CD4-positive, CD25-positive, alpha-beta regulatory T cell (primary cell): ENCODE results near the gene PXK. TPM values are rescaled to one million over a fixed set of nuclear protein-coding genes. Genes with fewer than 3 reads are reported as not detected.
A peak's percentile ranks its signal among the peaks of the same experiment; 100 is the strongest.

Experiments
- ATAC-seq, 2 donors: fragments of 150-1000 bp; cut with Tn5 transposase; one replicate each; pipeline ENCODE4 v1.10.0; 2021; ENCODE audit warnings: low read depth in 2 of 2, moderate number of reproducible peaks in 2 of 2, moderate library complexity in 1 of 2
- DNase-seq, 3 donors: peaks; one replicate each; pipeline versions ENCODE4 v3.0.0 to v3.0.0-alpha.2; 2012 to 2022; ENCODE audit warnings: mixed read lengths in 1 of 3
- H3K27ac ChIP-seq: one replicate; pipeline ENCODE4 v1.7.0; 2013; ENCODE audit warnings: mild to moderate bottlenecking, low read length; ENCODE audit not compliant: insufficient read depth, poor library complexity, severe bottlenecking
- H3K27me3 ChIP-seq: one replicate; pipeline ENCODE4 v1.7.0; 2013; ENCODE audit warnings: low read length; ENCODE audit not compliant: control insufficient read depth, insufficient read depth
- H3K36me3 ChIP-seq: one replicate; pipeline ENCODE4 v1.7.0; 2013; ENCODE audit warnings: mild to moderate bottlenecking, low read length, moderate library complexity; ENCODE audit not compliant: control insufficient read depth, insufficient read depth
- H3K4me1 ChIP-seq: 2 replicates; pipeline ENCODE4 v1.7.0; 2013; ENCODE audit warnings: mild to moderate bottlenecking, low read length; ENCODE audit not compliant: insufficient read depth, control insufficient read depth, poor library complexity, severe bottlenecking
- H3K4me3 ChIP-seq: one replicate; pipeline ENCODE4 v1.7.0; 2013; ENCODE audit warnings: low read depth, mild to moderate bottlenecking, low read length, moderate library complexity
- H3K9me3 ChIP-seq, 2 experiments: 1 replicate in 1 of 2; 2 replicates in 1 of 2; pipeline ENCODE4 v1.7.0; 2013; ENCODE audit warnings: low read length in 2 of 2, mild to moderate bottlenecking in 1 of 2, moderate library complexity in 1 of 2; ENCODE audit not compliant: control insufficient read depth in 2 of 2
- H3K27ac Mint-ChIP-seq, 3 donors: one replicate each; pipeline ENCODE4 v1.8.0; 2020 to 2022; ENCODE audit warnings: mild to moderate bottlenecking in 3 of 3, mixed read lengths in 3 of 3, moderate library complexity in 2 of 3
- H3K27me3 Mint-ChIP-seq: one replicate; pipeline ENCODE4 v1.8.0; 2022; ENCODE audit warnings: mild to moderate bottlenecking, mixed read lengths
- H3K36me3 Mint-ChIP-seq: one replicate; pipeline ENCODE4 v1.8.0; 2020; ENCODE audit warnings: mixed read lengths
- H3K4me1 Mint-ChIP-seq, 4 donors: one replicate each; pipeline ENCODE4 v1.8.0; 2020 to 2022; ENCODE audit warnings: mixed read lengths in 4 of 4, mild to moderate bottlenecking in 1 of 4
- H3K4me3 Mint-ChIP-seq, 4 donors: one replicate each; pipeline ENCODE4 v1.8.0; 2020 to 2022; ENCODE audit warnings: mild to moderate bottlenecking in 4 of 4, mixed read lengths in 4 of 4, moderate library complexity in 3 of 4
- H3K9me3 Mint-ChIP-seq, 7 donors: one replicate each; pipeline ENCODE4 v1.8.0; 2020 to 2022; ENCODE audit warnings: mixed read lengths in 7 of 7, mild to moderate bottlenecking in 3 of 7, moderate library complexity in 2 of 7
- polyA plus RNA-seq, 4 donors: library from polyadenylated mRNA; unstranded; fragments of 300-500 nt; fragmentation: Illumina TruSeq; gene quantifications; one replicate each; pipeline ENCODE4 v1.2.3, GENCODE V29; 2021
- total RNA-seq: library from RNA; stranded (reverse); gene quantifications from one replicate; pipeline ENCODE4 v1.2.3, GENCODE V29; 2022

PXK gene
- total and polyA plus RNA-seq, 5 donors from 2014 or later = 21.8 to 32.6 (median 31.8) TPM

DNA sequence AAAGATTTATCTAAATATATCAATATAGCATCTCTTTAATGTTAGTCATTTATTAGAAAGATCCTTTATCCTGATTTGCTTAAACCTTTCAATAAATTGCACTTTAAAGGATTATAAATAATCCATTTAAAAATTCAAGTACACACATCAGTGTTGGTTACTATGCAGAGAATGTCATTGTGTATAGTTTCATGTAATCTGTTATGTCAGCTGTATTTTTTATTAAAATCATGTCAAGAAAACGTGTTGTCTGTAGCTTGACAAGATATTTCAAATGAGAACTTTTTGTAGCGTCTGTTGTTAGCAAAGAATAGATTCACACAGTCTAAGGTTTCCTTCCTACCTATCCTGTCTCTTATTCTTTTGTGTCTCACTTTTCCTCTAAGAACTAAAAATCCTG is 93.1 kb downstream of the PXK start:
- H3K27me3 Mint-ChIP-seq = no peaks in the 10 kb centered on the region
- DNase-seq = no peak
- H3K4me1 Mint-ChIP-seq = peaks cover 0 to 10% (median 5%) of the 10 kb centered on the region in 4 donors
- H3K27ac ChIP-seq = no peak overlapping the region
- H3K27ac Mint-ChIP-seq = peak overlapping the region in 1 of 3 donors; percentile 41
- H3K9me3 Mint-ChIP-seq = no peaks in the 10 kb centered on the region
- H3K9me3 ChIP-seq = no peaks in the 10 kb centered on the region
- peaks cover 88% of the 10 kb centered on the region for H3K36me3 ChIP-seq
- no peak overlapping the region for H3K4me3 ChIP-seq
- peaks cover 40% of the 10 kb centered on the region for H3K36me3 Mint-ChIP-seq
- no peak overlapping the region for H3K4me3 Mint-ChIP-seq
- no peak for ATAC-seq
- H3K27me3 ChIP-seq = no peaks in the 10 kb centered on the region
- H3K4me1 ChIP-seq = peaks cover 2% of the 10 kb centered on the region

DNA sequence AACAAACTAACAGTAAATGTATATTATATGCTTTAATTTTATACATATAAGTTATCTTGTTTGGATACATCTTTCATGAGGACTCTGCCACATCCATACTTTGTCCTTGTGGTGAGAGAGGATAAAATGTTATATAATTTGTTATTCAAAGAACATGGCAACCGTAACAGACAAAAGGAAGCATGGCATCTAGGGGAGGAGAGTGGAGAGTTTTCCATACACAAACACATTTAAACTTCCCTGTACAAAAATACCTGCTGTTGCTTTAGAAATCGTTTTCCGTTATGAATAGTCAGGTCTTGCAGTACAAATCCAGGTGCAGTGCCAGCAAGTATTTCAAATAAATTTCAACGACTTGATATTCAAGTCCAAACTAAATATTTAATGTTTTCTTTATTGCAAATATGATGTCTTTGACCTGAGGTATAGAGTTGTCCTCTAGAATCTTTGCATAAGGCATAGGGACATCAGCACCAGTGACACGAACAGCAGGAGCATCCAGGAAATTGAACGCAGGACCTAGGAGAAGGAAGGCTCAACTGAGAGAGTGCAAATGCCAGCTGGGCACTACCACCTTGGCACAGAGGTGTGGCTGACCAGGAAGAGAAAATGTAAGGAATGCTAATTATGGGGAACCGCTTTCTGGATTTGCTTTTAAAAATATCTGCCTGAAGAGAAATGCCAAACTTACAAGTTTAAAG is 95.1 kb downstream of the PXK start:
- peaks cover 8% of the 10 kb centered on the region for H3K4me1 ChIP-seq
- Mint-ChIP-seq H3K27ac (peak overlapping the region in 1 of 3 donors; percentile 64), H3K4me1 (peaks cover 6 to 20% (median 12%) of the 10 kb centered on the region in 4 donors), H3K9me3 (no peaks in the 10 kb centered on the region), H3K27me3 (no peaks in the 10 kb centered on the region), H3K36me3 (peaks cover 39% of the 10 kb centered on the region), H3K4me3 (peak overlapping the region in 1 of 4 donors; percentile 45)
- no peaks in the 10 kb centered on the region for H3K9me3 ChIP-seq
- no peak overlapping the region for H3K27ac ChIP-seq
- no peaks in the 10 kb centered on the region for H3K27me3 ChIP-seq
- peaks cover 88% of the 10 kb centered on the region for H3K36me3 ChIP-seq
- DNase-seq = no peak
- H3K4me3 ChIP-seq = no peak overlapping the region
- no peak for ATAC-seq

DNA sequence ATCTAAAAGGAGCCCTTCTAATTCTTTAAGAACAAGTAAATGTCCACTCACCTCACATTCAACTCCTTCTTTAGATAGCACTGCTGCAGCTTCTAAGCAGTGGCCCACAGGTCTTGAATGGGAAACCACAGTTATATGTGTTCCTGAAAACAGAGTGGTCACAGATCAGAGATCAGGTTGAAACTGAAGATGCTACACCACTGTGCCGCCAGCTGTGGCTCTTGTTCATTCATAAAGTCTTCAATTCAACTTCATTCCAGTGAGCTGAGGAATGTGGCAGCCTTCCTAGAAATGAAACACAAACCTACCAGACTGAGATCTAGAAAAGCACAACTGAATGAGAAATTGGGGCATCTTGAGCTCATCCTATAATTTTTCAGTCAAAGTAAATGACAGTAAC is 97.0 kb downstream of the PXK start:
- H3K4me3 ChIP-seq = no peak overlapping the region
- no peak for ATAC-seq
- no peak for DNase-seq
- Mint-ChIP-seq H3K4me1 (peaks cover 6 to 33% (median 22%) of the 10 kb centered on the region in 4 donors), H3K27me3 (no peaks in the 10 kb centered on the region), H3K4me3 (no peak overlapping the region), H3K36me3 (peaks cover 35% of the 10 kb centered on the region), H3K27ac (peak overlapping the region in 1 of 3 donors; percentile 32), H3K9me3 (no peaks in the 10 kb centered on the region)
- no peaks in the 10 kb centered on the region for H3K9me3 ChIP-seq
- no peaks in the 10 kb centered on the region for H3K27me3 ChIP-seq
- no peak overlapping the region for H3K27ac ChIP-seq
- H3K36me3 ChIP-seq = peaks cover 74% of the 10 kb centered on the region
- H3K4me1 ChIP-seq = peaks cover 17% of the 10 kb centered on the region

DNA sequence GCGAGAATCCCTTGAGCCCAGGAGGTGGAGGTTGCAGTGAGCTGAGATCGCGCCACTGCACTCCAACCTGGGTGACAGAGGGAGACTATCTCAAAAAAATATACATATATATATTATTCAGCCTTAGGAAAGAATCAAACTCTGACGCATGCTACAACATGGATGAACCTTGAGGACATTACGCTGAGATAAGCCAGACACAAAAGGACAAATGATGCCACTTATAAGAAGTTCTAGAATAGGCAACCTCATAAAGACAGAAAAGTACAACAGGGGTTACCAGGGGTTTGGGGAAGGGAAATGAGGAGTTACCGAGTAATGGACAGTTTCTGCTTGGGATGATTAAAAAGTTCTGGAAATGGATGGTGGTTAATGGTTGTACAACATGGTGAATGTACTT is 100.2 kb downstream of the PXK start:
- Histone ChIP-seq H3K4me1 (peaks cover 17% of the 10 kb centered on the region), H3K36me3 (peaks cover 43% of the 10 kb centered on the region), H3K9me3 (no peaks in the 10 kb centered on the region), H3K27ac (peak overlapping the region; percentile 86), H3K27me3 (no peaks in the 10 kb centered on the region), H3K4me3 (peak overlapping the region; percentile 86)
- Mint-ChIP-seq H3K27ac (peak overlapping the region; percentile 91 to 97 (median 94)), H3K27me3 (no peaks in the 10 kb centered on the region), H3K36me3 (peaks cover 19% of the 10 kb centered on the region), H3K4me3 (peak overlapping the region; percentile 93 to 97 (median 96)), H3K4me1 (peaks cover 0 to 36% (median 23%) of the 10 kb centered on the region in 4 donors), H3K9me3 (no peaks in the 10 kb centered on the region)
- DNase-seq (no peak), ATAC-seq (no peak)

DNA sequence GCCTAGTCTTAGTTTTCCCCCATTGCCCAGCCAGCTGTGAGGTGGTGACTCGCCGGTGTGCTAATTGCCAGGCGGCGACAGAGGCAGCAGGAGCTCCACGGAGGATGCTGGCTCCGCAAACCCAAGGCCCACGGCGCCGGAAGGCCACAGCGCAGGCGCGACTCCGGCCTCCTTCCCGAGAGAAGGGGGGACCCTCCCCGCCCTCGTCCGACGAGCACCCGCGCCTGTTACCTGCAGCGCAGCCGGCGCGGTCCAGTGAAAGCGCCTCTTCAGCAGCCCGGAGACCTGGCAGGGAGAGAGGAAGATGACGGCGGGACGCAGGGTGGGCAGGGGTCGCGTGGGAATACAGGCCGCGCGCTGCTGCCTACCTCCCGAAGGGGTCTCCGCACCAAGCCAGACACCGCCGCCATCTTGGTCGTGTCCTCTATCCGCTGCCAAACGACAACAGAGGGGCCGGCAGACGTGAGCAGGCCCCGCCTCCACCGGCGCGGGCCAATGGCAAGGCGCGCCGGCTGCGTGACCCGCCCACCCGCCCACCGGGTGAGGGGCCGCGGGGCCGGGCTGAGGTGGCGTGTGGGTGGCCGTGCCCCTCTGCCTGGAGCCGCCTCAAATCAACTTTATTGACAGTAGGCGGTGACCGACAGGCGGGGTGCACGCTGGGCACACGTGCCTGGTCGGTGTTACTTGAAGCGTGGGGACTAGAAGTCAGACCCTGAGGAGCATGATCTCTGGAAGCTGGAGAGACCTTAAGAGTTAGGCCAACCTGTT is 100.9 kb downstream of the PXK start, which contains the start of gene PDHB:
PDHB (minus strand) TSS at position 433 of the 768 bp plus-strand sequence; CDS start at position 410, 23 bp downstream.
- H3K4me3 Mint-ChIP-seq = peak within 1 kb of the TSS; percentile 93 to 97 (median 96)
- Histone ChIP-seq H3K36me3 (peaks cover 36% of the 10 kb centered on the region), H3K27me3 (no peaks in the 10 kb centered on the region), H3K4me1 (peaks cover 17% of the 10 kb centered on the region), H3K4me3 (peak within 1 kb of the TSS; percentile 86), H3K9me3 (no peaks in the 10 kb centered on the region), H3K27ac (peak within 1 kb of the TSS; percentile 86)
- H3K27me3 Mint-ChIP-seq = no peaks in the 10 kb centered on the region
- peak within 1 kb of the TSS; percentile 92 to 97 (median 94) for H3K27ac Mint-ChIP-seq
- DNase-seq (peak; percentile 82 to 94 (median 88)), ATAC-seq (peak; percentile 96 to 97)
- peaks cover 13% of the 10 kb centered on the region for H3K36me3 Mint-ChIP-seq
- no peaks in the 10 kb centered on the region for H3K9me3 Mint-ChIP-seq
- H3K4me1 Mint-ChIP-seq = peaks cover 0 to 36% (median 23%) of the 10 kb centered on the region in 4 donors

DNA sequence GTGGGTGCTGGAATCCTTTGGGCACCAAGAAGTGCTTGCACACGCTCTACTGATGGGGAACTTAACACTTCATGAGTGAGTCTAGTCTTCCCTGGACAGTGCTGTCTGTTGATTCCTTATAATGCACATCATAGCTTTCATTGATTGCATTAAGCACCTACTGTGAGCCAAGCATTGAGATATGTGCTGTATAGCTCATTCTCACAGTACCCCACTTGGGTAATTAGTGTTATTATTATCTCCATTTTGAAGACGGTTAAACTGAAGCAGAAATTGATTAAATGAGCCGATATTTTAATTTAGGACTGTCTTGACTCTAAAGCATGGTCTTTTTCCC is 101.4 kb downstream of the PXK start:
- Histone ChIP-seq H3K27me3 (no peaks in the 10 kb centered on the region), H3K4me3 (peak overlapping the region; percentile 72), H3K27ac (peak overlapping the region; percentile 86), H3K9me3 (no peaks in the 10 kb centered on the region), H3K36me3 (peaks cover 31% of the 10 kb centered on the region), H3K4me1 (peaks cover 17% of the 10 kb centered on the region)
- DNase-seq = no peak
- Mint-ChIP-seq H3K9me3 (no peaks in the 10 kb centered on the region), H3K27ac (peak overlapping the region in 2 of 3 donors; percentile 92 to 97), H3K4me1 (peaks cover 0 to 36% (median 23%) of the 10 kb centered on the region in 4 donors), H3K27me3 (no peaks in the 10 kb centered on the region), H3K36me3 (peaks cover 9% of the 10 kb centered on the region), H3K4me3 (peak overlapping the region; percentile 55 to 97 (median 94))
- ATAC-seq = no peak

DNA sequence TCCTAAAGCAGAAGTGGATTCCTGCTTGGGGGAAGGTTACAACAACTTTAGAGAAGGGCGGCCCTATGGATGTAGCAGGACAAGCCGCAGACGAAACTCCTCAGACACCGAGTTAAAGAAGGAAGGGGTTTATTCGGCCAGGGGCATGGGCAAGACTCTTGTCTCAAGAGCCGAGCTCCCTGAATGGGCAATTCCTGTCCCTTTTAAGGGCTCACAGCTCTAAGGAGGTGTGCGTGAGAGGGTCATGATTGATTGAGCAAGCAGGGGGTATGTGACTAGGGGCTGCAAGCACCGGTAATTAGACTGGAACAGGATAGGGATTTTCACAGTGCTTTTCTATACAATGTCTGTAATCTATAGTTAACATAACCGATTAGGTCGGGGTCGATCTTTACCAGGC is 101.8 kb downstream of the PXK start:
- Histone ChIP-seq H3K4me3 (peak overlapping the region; percentile 72), H3K27ac (no peak overlapping the region), H3K4me1 (peaks cover 17% of the 10 kb centered on the region), H3K36me3 (peaks cover 27% of the 10 kb centered on the region), H3K27me3 (no peaks in the 10 kb centered on the region), H3K9me3 (no peaks in the 10 kb centered on the region)
- Mint-ChIP-seq H3K36me3 (peaks cover 6% of the 10 kb centered on the region), H3K4me3 (peak overlapping the region; percentile 17 to 94 (median 74)), H3K9me3 (no peaks in the 10 kb centered on the region), H3K27me3 (no peaks in the 10 kb centered on the region), H3K27ac (peak overlapping the region in 1 of 3 donors; percentile 97), H3K4me1 (peaks cover 0 to 36% (median 23%) of the 10 kb centered on the region in 4 donors)
- no peak for ATAC-seq
- no peak for DNase-seq
